H9 (cell line): Measurements from ENCODE around the gene RLBP1. TPM values are rescaled to one million over a fixed set of nuclear protein-coding genes. Genes with fewer than 3 reads are reported as not detected.

Experiments used
- DNase-seq: peaks from one replicate; pipeline ENCODE4 v3.0.0-alpha.2; 2017
- H2AFZ ChIP-seq: one replicate; pipeline ENCODE4 v1.6.1; 2013; ENCODE audit warnings: mild to moderate bottlenecking, low read length, control low read depth, moderate library complexity
- H2AK5ac ChIP-seq: 2 replicates; pipeline ENCODE4 v1.6.1; 2013; ENCODE audit warnings: low read length, control low read depth, mixed read lengths; ENCODE audit not compliant: insufficient read length
- H2BK120ac ChIP-seq: one replicate; pipeline ENCODE4 v1.6.1; 2013; ENCODE audit warnings: low read depth, mild to moderate bottlenecking, low read length, control low read depth, inconsistent platforms; ENCODE audit not compliant: poor library complexity, severe bottlenecking
- H2BK12ac ChIP-seq: 2 replicates; pipeline ENCODE4 v1.6.1; 2013; ENCODE audit warnings: low read length, control low read depth, mixed read lengths, low read depth; ENCODE audit not compliant: insufficient read length
- H2BK15ac ChIP-seq: 2 replicates; pipeline ENCODE4 v1.6.1; 2013; ENCODE audit warnings: low read depth, low read length, control low read depth
- H2BK20ac ChIP-seq: one replicate; pipeline ENCODE4 v1.6.1; 2013; ENCODE audit warnings: low read depth, mild to moderate bottlenecking, low read length, control low read depth, inconsistent platforms; ENCODE audit not compliant: poor library complexity, severe bottlenecking
- H2BK5ac ChIP-seq: 2 replicates; pipeline ENCODE4 v1.6.1; 2013; ENCODE audit warnings: low read length, control low read depth, mixed read lengths; ENCODE audit not compliant: insufficient read length
- H3K14ac ChIP-seq: 2 replicates; pipeline ENCODE4 v1.6.1; 2013; ENCODE audit warnings: low read length, control low read depth; ENCODE audit not compliant: insufficient read depth
- H3K18ac ChIP-seq: 2 replicates; pipeline ENCODE4 v1.6.1; 2013; ENCODE audit warnings: low read depth, mild to moderate bottlenecking, mixed read lengths, low read length, control low read depth; ENCODE audit not compliant: insufficient read length
- H3K23ac ChIP-seq: 2 replicates; pipeline ENCODE4 v1.6.1; 2013; ENCODE audit warnings: low read length, control low read depth, mixed read lengths, low read depth; ENCODE audit not compliant: insufficient read length
- H3K23me2 ChIP-seq: 2 replicates; pipeline ENCODE4 v1.6.1; 2013; ENCODE audit warnings: low read depth, mild to moderate bottlenecking, mixed read lengths, low read length, control low read depth; ENCODE audit not compliant: insufficient read length, poor library complexity, severe bottlenecking
- H3K27ac ChIP-seq: 2 replicates; pipeline ENCODE4 v1.5.1; 2013; ENCODE audit warnings: low read length, control low read depth, mixed read lengths, low read depth; ENCODE audit not compliant: insufficient read length
- H3K27me3 ChIP-seq: 2 replicates; pipeline ENCODE4 v1.6.1; 2013; ENCODE audit warnings: low read length, control low read depth, inconsistent platforms; ENCODE audit not compliant: insufficient read depth
- H3K4ac ChIP-seq: 2 replicates; pipeline ENCODE4 v1.6.1; 2013; ENCODE audit warnings: low read depth, mild to moderate bottlenecking, control low read depth, inconsistent platforms, low read length, moderate library complexity
- H3K4me1 ChIP-seq: 2 replicates; pipeline ENCODE4 v1.6.1; 2013; ENCODE audit warnings: low read length, control low read depth, inconsistent platforms; ENCODE audit not compliant: insufficient read depth
- H3K4me2 ChIP-seq: 2 replicates; pipeline ENCODE4 v1.6.1; 2013; ENCODE audit warnings: low read length, control low read depth, mixed read lengths; ENCODE audit not compliant: insufficient read length, insufficient read depth
- H3K56ac ChIP-seq: 2 replicates; pipeline ENCODE4 v1.6.1; 2013; ENCODE audit warnings: low read depth, mild to moderate bottlenecking, mixed read lengths, low read length, control low read depth; ENCODE audit not compliant: insufficient read length
- H3K79me1 ChIP-seq: 2 replicates; pipeline ENCODE4 v1.6.1; 2013; ENCODE audit warnings: low read depth, mild to moderate bottlenecking, moderate library complexity, low read length, control low read depth, inconsistent platforms; ENCODE audit not compliant: insufficient read depth, poor library complexity, severe bottlenecking
- H3K79me2 ChIP-seq: 2 replicates; pipeline ENCODE4 v1.6.1; 2013; ENCODE audit warnings: low read length, control low read depth, inconsistent platforms; ENCODE audit not compliant: insufficient read depth
- H3K9ac ChIP-seq: 2 replicates; pipeline ENCODE4 v1.6.1; 2013; ENCODE audit warnings: low read length, control low read depth, mixed read lengths; ENCODE audit not compliant: insufficient read length; ENCODE audit errors: extremely low read depth
- H3K9me3 ChIP-seq: one replicate; pipeline ENCODE4 v1.6.1; 2013; ENCODE audit warnings: low read depth, low read length, inconsistent platforms; ENCODE audit not compliant: control insufficient read depth
- H3T11ph ChIP-seq: one replicate; pipeline ENCODE4 v1.6.1; 2013; ENCODE audit warnings: mild to moderate bottlenecking, low read length, control low read depth, inconsistent platforms
- H4K20me1 ChIP-seq: one replicate; pipeline ENCODE4 v1.6.1; 2013; ENCODE audit not compliant: control insufficient read depth, insufficient read length, insufficient read depth
- H4K5ac ChIP-seq: 2 replicates; pipeline ENCODE4 v1.6.1; 2013; ENCODE audit warnings: low read depth, mild to moderate bottlenecking, mixed read lengths, low read length, control low read depth; ENCODE audit not compliant: insufficient read length
- H4K8ac ChIP-seq: replicated peaks from 2 replicates; pipeline ENCODE4 v1.6.1; 2013; ENCODE audit warnings: low read length, control low read depth, mixed read lengths, low read depth; ENCODE audit not compliant: insufficient read length
- H4K91ac ChIP-seq: 2 replicates; pipeline ENCODE4 v1.6.1; 2013; ENCODE audit warnings: low read depth, mild to moderate bottlenecking, moderate library complexity, mixed read lengths, low read length, control low read depth; ENCODE audit not compliant: insufficient read length
- H3K27ac Mint-ChIP-seq, 3 experiments: 2 replicates in 2 of 3; 3 replicates in 1 of 3; pipeline ENCODE4 v1.8.0; 2020 to 2021; ENCODE audit warnings: mixed read lengths in 3 of 3, mild to moderate bottlenecking in 1 of 3, moderate library complexity in 1 of 3
- H3K27me3 Mint-ChIP-seq: 2 replicates; pipeline ENCODE4 v1.8.0; 2021; ENCODE audit warnings: low read depth, mild to moderate bottlenecking, moderate library complexity, mixed read lengths
- H3K36me3 Mint-ChIP-seq, 3 experiments: 2 replicates in 2 of 3; 3 replicates in 1 of 3; pipeline ENCODE4 v1.8.0; 2020 to 2021; ENCODE audit warnings: low read depth in 3 of 3, mixed read lengths in 3 of 3; ENCODE audit not compliant: insufficient read depth in 1 of 3
- H3K4me1 Mint-ChIP-seq, 2 experiments: 2 replicates each; pipeline ENCODE4 v1.8.0; 2020; ENCODE audit warnings: mixed read lengths in 2 of 2
- H3K4me3 Mint-ChIP-seq, 2 experiments: 2 replicates in 1 of 2; 3 replicates in 1 of 2; pipeline ENCODE4 v1.8.0; 2020 to 2021; ENCODE audit warnings: mild to moderate bottlenecking in 2 of 2, mixed read lengths in 2 of 2, moderate library complexity in 1 of 2
- H3K9me3 Mint-ChIP-seq, 2 experiments: 2 replicates in 1 of 2; 3 replicates in 1 of 2; pipeline ENCODE4 v1.8.0; 2020; ENCODE audit warnings: mild to moderate bottlenecking in 2 of 2, mixed read lengths in 2 of 2, moderate library complexity in 1 of 2
- WGBS: extraction: QIAGEN DNeasy Blood & Tissue Kit; methylation state at CpG from one replicate; pipeline ENCODE4 v1.1.7; 2013; ENCODE audit warnings: missing lambda C conversion rate, low lambda C conversion rate, mixed read lengths; ENCODE audit not compliant: insufficient read length; ENCODE audit errors: extremely low coverage; 5-methylcytosine and 5-hydroxymethylcytosine counted together
- total RNA-seq: library from RNA; stranded (reverse); gene quantifications from 2 replicates; pipeline ENCODE4 v1.2.1, GENCODE V29; 2021
- TF ChIP-seq, protein P1 (sequence below): fragments of 200-600 bp; sonication (generic); conservative IDR thresholded peaks from 3 replicates; pipeline ENCODE4 v1.8.0; 2021; ENCODE audit warnings: antibody characterized with exemption, mild to moderate bottlenecking

RLBP1 gene
- total RNA-seq, 1 experiment from 2014 or later = not detected

- Histone ChIP-seq H3K23me2 (no peaks in the 10 kb centered on the region), H4K5ac (no peak overlapping the region), H3K18ac (no peak overlapping the region), H3K27ac (no peak overlapping the region), H2AK5ac (no peak overlapping the region), H3K79me1 (no peaks in the 10 kb centered on the region), H3K79me2 (no peaks in the 10 kb centered on the region), H4K8ac (no peak overlapping the region), H2BK12ac (no peak overlapping the region), H2BK20ac (no peak overlapping the region), H2BK120ac (no peak overlapping the region), H2BK5ac (no peak overlapping the region), H3K14ac (no peak overlapping the region), H3K4ac (no peak overlapping the region), H4K20me1 (no peaks in the 10 kb centered on the region), H3K4me1 (no peaks in the 10 kb centered on the region), H3K27me3 (no peaks in the 10 kb centered on the region), H3K4me2 (no peak overlapping the region), H3K56ac (no peak overlapping the region), H3K23ac (no peak overlapping the region), H4K91ac (no peak overlapping the region), H3T11ph (no peak overlapping the region), H3K9me3 (no peaks in the 10 kb centered on the region), H2AFZ (no peak overlapping the region), H2BK15ac (no peak overlapping the region), H3K9ac (no peak overlapping the region)
- peaks cover 1% of the 10 kb centered on the region for H3K27me3 Mint-ChIP-seq
- H3K9me3 Mint-ChIP-seq = no peaks in the 10 kb centered on the region
- no peak for DNase-seq
- no peak overlapping the region for H3K4me3 Mint-ChIP-seq
- H3K36me3 Mint-ChIP-seq = no peaks in the 10 kb centered on the region
- WGBS = no CpG with 5 or more reads among the region's 1 CpG
- H3K4me1 Mint-ChIP-seq = peaks cover 2 to 3% of the 10 kb centered on the region in 2 experiments; a peak in 3 of 4 replicates
- no peak overlapping the region for H3K27ac Mint-ChIP-seq
- TF ChIP-seq, protein P1, sequence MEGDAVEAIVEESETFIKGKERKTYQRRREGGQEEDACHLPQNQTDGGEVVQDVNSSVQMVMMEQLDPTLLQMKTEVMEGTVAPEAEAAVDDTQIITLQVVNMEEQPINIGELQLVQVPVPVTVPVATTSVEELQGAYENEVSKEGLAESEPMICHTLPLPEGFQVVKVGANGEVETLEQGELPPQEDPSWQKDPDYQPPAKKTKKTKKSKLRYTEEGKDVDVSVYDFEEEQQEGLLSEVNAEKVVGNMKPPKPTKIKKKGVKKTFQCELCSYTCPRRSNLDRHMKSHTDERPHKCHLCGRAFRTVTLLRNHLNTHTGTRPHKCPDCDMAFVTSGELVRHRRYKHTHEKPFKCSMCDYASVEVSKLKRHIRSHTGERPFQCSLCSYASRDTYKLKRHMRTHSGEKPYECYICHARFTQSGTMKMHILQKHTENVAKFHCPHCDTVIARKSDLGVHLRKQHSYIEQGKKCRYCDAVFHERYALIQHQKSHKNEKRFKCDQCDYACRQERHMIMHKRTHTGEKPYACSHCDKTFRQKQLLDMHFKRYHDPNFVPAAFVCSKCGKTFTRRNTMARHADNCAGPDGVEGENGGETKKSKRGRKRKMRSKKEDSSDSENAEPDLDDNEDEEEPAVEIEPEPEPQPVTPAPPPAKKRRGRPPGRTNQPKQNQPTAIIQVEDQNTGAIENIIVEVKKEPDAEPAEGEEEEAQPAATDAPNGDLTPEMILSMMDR = no peak
Observed at GRCh38 chr15:89209057-89209456, 12.3 kb downstream of the RLBP1 start.
